HK-2 (cell line): Measurements from ENCODE around the gene EDNRB.
"Not testable (repeated sequence)": the region's sequence is repeated elsewhere in the genome, so short reads cannot be mapped to it uniquely, and the experiment has no call there.

Experiments used
- DNase-seq: peaks from one replicate; pipeline ENCODE4 v3.0.0-alpha.2; 2018; ENCODE audit not compliant: unreplicated experiment

The EDNRB gene

DNA sequence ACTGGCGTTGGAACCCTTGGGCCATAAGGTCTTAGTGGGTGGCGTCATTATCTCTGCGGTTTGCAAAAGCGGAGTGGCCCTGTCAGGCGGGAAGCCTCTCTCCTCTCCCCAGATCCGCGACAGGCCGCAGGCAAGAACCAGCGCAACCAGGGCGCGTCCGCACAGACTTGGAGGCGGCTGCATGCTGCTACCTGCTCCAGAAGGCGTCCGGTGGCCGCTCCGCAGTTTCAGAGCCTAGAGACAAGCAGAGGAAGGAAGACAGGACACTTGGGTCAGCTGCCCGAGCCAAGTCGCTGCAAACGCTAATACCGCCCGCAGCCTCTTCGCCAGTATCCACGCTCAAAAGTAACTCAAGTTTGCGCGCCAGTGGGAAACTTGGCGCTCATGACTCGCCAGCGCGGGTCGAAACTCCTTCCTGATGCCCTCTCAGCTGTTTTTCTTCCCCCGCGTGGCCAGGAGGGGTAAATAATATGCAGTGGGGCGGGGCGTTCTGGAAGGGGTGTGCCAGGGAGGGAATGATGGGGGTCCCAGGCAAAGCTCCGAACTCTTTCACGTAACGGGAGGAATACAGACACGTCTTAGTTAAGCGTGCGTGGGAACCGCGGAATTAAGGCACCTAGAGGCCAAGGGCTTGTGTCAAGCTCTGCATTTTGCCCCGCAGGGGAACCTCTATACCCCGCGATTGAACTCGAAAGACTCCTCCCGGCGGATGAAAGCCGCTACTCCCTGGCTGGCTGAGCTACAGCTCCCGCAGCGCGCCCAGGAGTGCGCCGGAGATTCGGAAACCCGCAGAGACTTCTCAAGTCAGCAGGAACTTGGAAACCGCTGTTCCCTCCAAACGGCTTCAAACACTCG is at the start of gene EDNRB:
Gene EDNRB (minus strand): TSS at position 441 of the 855 bp plus-strand sequence. CDS start 258 bp downstream, at position 183.
- no peak for DNase-seq

DNA sequence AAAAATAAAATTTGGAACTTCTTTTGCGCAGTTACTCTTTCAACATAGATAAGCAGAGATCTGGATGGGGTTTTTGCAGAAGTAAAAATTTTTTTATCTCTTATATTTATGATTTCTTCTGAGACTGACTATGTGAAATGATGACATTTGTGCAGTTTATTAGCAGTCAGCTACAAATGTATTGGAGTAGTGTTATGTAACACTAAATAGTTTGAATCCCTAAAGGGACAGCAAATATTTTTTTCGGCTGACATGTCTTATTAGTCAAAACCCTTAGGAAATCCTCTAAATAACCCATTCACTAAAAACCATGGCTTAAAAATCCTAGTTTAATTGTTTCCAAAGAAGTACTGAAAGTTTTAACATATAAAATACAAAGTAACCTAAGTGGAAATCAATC is 48.0 kb upstream of the EDNRB start:
- no peak for DNase-seq

DNA sequence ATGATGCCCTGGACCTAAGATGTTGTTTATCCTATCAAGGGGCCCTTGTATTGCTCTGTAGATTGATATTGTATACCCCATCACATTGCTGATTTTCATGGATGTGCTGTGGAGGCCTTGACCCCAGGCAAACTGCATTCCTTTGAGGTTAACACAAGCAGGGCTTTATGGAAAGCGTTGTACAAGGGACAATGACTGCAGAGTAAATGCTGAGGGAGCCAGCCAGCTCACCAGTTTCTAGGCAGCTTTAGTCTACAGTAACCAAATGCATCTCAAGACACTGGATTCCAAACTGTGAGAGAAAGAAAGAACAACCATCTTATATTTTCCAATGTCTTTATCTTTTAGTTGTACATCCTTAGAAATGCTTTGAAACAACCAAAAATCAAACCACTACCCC is 34.1 kb upstream of the EDNRB start:
- DNase-seq, result no peak

DNA sequence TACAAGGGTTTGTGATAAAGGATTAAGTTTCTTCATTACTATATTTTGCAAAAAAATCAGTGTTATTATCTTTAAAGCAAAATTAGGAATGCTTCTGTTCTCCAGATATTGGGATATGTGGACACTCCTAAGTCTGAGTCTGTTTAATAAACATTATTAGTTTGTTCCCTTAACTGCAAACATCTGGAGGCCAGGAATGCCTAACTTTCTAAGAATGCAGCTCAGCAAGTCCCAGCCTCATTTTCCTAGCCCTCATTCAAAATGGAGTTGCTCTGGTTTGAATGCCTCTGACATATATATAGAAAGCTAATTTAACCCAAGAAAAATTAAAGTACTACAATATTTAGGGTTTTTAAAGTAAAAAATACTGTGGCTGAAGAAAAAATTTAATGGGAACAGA is 33.6 kb upstream of the EDNRB start:
- DNase-seq, result no peak

DNA sequence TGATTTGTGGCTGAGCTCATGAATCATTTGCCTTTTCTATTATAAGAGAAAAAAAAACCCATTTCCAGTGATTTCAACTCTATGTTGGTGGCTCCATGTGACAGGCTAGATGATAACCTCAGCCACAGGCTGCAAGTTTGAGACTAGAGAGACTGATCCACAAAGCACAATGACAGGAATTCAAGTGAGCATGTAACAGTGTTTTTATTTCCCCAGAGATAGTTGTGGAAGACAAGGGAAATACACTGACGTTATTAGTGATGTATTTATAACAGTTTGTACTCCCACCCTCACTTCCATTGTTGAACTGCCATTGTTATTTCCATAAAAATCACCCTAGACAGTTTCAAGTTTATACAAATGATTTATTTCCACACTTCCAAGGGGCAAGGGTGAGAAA is 27.9 kb upstream of the EDNRB start:
- DNase-seq, result no peak

DNA sequence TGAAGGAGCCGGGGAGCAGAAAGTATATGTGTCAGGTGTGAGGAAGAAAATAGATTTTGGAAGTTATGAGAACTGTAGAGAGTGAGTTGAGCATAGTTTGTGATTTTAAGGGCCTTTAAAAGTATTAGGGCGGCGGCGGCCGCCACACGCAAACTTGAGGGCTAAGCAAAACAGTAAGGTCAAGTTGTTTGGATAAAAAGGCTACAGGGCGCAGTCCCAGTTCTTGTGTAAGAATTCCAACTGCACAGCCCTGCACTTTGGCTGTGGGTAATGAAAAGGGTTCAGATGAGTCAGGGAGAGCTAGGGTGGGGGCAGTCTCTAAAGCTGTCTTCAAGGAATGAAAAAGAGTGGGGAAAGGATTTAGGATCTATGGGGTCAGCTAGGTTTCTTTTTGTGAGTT is 16.4 kb upstream of the EDNRB start:
- not testable (repeated sequence) for DNase-seq

DNA sequence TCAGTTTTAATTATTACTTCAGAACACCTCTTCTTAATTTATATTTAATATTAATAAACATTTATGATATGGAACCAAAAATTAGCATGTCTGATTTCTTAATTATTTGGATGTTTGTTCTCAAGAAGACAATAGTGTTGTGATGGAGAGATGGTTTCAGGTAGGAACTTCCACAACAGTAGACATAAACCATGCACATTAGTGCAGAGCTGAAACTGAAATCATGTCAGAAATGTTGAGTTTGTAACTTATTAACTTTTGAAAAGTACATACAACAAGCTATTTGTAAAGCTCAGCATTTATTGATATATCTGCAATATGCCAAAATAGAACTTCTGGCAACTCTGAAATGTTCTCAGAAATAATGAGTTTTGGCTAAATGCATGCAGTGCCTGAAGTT is 11.8 kb upstream of the EDNRB start:
- DNase-seq, result no peak

DNA sequence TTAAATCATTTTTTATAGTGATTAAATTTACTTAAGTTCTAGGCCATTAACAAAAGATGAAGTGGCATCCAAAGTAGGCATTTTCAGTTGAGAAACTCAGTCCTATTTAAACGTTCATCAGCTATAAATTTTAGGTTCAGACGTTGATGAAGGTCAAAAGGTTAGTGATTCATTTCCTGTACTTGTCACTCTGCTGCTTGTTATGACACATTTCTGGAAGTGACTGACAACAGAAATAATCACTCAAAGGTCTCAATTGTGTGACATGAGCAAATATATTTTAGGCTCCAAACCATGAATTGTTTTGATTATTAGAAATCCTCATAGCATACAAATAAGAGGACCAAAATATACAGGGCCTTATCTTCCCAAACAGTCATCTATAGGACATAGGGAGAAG is 10.3 kb upstream of the EDNRB start:
- DNase-seq, result no peak

DNA sequence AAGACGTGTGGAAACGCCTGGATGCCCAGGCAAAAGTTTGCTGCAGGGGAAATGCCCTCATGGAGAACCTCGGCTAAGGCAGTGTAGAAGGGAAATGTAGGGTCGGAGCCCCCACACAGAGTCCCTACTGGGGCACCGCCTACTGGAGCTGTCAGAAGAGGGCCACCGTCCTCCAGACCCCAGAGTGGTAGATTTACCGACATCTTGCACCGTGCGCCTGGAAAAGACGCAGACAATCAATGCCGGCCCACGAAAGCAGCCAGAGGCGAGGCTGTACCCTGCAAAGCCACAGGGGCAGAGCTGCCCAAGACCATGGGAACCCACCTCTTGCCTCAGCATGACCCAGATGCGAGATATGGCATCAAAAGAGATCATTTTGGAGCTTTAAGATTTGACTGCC is 7.0 kb upstream of the EDNRB start:
- DNase-seq, result no peak

DNA sequence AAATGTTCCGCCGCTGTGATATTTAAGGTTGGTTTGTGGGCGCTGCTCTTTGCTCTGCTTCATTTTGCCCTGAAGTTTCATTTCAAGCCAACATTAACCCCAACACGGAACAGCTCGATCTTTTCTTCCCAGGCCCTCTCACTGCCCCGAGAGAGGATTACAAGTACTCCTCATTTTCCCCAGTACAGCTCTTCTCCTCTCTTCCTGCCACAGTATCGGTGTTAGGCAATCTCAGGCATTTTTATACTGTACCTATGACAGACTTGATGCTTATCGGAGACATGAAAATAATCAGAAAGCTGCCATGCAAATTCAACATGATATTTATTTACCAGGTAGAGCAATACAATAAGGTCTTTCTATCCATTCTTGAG is 1.3 kb upstream of the EDNRB start:
- no peak for DNase-seq

DNA sequence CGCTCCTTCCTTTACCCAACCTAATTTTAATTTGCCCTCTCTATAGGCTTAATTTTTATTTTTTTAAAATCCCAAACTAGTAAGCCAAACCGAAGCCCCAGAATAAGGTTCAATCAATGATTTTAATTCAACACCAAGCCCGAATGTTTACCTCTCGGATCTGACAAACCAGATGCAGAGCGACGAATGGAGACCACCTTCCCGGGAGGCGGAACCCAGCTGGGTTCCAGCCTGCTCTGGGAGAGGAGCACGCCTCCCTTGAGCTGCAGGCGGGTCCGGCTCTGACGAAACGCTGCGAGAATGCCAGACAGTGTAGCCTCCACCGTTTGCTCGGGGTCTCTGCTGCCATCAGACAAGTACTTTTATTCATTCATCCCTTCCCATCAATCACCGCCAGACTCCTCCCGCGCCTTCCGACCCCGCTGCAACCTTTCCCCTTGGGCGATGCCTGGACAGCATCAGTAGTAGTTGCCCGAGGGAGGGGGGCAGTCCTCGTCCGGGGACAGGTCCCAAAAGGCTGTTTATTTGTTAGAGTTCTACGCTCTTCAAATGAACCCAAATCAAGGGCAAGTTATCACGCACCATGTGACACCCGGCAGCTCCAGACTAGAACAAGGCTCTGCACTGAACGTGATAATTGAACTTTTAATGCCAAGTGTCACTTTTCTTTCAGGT is 752 bp upstream of the EDNRB start:
- DNase-seq, result no peak

DNA sequence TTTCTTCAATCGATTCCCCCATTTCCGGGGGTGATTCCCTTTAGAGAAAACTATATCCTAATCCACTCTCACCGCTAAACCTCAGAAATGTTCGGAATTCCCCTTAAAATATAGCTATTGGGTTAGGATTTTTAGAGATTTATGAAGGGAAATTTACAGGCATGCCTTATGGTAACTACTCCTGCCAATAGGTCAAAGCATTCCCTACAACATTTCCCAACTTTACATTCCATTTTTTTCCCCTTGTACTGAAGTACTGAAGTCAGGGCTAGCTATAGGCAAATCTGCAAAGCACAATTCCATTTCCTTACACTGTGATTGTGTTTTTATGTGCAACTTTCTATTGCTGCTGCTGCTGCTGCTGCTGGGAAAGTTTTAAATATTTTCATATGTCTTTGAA is 2.1 kb downstream of the EDNRB start:
- DNase-seq, result no peak

DNA sequence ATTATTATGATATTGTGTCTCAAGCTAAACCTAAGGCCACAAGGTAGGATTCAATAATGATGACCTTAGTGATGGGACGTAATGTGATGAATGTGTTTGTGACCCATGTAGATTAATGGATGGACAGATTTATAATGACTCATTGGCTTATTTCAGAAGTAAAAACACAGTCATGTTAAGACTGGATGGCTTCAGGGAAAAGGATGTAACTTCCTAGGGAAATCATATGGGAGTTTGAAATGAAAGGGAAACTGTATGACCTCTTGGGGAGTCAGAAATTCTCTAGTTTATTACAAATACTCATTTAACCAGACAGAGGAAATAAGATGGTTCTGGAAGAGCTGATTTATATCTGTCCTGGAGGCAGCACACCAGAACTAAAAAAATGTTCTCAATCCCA is 2.9 kb downstream of the EDNRB start:
- DNase-seq, result no peak

DNA sequence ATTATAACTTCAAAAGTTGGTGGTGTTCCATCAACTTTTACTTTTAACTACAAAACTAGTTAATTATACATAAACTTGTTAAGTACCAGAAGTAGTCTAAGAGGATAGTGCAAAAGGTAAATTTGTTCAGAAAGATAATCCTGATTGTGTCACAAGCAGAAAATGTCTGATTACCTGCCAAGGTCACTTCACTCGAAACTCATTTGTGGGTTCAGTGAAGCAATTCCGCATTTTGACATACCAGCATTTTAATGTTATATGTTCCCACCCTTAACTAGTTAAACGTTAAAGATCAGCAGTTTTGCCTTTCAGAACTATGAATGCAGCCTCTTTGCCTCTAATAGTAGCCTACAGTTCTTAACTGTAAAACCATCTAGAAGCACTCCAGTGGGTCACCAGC is 5.6 kb downstream of the EDNRB start:
- no peak for DNase-seq

DNA sequence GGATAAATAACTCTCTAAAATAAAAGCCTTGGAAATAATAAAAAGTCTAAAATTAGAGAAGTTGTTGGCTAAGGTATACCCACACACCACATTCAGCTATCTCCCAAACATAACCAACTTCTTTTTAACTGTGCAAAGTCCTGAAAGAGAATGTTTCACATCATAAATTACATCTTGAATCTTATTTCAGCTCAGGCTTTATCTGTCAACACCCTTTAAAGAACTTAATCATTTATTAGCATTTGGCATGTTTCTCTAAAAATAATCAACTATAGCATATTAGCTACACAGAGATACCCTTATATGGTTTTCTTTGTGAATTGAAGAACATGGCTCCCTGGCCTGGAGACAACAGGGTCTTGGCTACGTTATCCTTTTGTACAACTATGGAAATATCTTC is 6.9 kb downstream of the EDNRB start:
- DNase-seq, result no peak

DNA sequence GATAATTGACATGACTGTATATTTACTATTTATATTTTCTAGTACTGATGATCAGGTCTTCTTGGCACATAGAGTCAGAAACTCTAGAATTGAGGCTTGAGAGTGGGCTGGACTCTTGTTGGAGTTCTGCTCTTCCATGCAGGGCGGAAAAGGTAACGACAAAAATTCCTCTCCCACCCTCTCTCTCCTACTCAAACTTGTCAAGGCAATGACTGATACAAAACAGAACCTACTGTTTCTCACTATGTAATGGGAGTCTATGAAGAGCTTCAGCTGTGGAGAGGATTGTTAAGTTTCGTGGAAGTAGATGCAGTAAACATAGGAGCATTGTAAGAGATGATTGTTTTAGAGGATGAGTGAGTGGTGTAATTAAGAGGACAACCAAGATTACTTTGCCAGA is 8.8 kb downstream of the EDNRB start:
- DNase-seq, result no peak

DNA sequence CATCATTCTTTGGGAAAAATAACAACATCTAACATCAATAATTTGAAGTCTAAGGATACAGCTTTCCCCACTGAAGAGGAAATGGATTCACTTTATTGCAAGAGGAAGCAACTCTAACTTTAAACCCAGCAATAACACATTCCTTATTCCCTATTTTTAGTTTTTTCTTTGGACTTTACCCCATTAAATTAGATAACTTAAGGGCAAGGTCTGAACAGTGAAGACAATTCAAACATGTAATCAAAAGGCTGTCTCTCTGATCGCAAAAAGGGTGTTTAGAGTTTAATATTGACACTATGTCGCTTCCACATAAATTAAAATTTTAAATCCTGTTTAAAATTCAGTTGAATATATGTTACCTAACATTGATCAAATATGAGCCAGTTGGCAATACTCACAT is 10.1 kb downstream of the EDNRB start:
- no peak for DNase-seq

DNA sequence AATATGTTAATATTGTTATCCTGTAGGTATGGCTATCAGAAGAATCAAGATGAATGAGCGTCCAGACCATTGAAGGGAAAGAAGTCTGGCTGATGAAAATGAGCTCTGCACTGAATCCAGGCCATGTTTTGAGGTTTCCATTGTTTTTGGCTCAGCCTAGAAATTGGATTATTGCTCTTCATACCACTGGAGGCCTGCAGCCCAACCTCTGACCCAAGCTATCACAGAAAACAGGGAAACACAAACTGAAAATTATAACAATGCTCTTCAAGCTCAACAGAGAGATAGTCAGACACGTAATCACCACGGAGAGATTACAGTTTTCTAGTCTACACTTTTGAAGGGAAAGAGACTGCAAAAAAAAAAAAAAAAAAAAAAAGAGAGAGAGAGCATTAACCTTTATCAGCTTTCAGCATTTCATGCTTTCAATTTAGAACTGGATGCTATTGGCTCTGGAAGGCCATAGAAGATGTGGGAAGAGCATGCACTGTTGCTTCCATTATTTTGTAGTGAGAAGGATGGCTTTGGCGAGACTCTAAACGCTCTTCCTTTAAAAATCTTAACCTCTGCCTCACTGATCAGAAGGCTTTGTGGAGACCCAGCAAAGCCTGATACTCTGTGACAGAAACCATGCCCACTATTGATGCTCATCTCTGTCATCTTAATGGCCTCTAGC is 10.8 kb downstream of the EDNRB start:
- no peak for DNase-seq

DNA sequence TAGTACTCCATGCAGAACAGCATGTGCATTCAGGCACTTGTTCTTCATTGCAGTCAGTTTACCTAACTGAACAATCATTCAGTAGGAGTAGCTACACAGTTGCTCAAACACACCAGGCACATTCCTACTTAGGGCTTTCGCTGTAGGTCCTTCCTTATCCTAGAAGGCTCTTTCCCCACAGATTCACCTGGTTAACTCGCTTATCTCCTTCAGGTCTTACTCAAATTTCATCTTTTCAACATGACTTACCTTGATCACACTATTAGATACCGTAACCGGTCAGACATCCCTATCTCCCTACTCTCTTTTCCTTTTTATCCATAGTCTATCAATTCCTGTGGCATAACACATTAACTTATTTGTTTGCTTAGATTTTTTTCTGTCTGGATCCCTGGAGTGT is 14.6 kb downstream of the EDNRB start:
- no peak for DNase-seq

DNA sequence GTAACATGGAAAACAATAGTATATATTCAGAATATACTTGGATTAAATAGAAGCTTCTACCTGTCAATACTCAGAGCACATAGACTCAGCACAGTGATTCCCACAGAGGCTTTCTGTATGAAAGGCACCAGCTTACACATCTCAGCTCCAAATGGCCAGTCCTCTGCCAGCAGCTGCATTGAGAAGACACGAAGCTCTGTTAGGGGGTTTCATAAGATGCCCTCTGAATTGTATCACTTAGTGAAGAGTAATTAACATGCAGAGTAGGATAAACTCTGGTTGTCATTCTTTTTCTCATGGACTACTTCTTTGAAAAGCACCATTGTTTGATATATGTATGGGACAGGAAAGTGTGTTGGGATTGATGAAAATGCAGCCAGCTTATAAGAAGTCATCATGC is 15.2 kb downstream of the EDNRB start:
- DNase-seq, result no peak

DNA sequence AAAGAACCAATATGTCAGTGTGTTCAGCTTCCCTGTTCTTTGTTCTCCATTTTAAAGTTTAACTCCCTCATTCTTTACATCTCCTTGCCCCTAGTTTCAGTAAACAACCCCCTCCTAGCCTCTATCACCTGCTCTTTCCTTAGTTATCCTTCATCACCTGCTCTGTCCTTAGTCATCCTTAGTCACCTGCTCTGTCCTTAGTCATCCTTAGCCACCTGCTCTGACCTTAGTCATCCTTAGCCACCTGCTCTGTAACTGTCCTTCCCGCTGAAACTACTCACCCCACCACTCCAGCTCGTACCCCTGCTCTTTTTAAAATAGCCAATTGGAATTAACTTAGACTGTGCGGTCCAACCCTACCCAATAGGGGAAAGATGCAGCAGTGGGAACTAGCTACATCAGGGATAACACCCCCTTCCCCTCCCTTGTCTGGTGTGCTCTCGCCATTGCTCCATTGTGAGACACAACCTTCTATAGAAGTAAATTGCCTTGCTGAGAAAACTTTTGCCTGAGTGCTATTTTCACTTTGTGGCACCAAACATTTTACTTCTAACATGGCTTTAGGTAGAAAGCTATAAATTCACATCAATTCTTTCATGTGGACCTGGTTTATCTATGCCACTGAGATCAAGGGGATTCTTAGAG is 16.2 kb downstream of the EDNRB start:
- DNase-seq, result no peak

DNA sequence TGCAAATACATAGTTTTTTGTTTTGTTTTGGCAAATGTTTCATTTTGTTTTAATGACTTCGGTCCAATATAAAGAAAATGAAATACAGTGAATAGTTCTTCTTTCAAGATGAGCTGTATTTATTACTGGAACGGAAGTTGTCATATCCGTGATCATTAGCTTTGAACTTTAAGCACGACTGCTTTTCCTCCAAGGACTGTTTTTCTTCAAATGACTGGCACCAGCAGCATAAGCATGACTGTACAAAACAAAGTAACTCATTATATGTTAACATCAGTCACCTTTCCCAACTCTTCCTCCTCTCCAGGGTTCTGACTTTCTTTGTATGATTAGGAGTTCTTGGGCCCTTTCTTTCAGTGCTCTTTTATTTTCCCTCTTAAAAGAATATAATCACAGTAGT is 20.5 kb downstream of the EDNRB start:
- DNase-seq, result no peak

DNA sequence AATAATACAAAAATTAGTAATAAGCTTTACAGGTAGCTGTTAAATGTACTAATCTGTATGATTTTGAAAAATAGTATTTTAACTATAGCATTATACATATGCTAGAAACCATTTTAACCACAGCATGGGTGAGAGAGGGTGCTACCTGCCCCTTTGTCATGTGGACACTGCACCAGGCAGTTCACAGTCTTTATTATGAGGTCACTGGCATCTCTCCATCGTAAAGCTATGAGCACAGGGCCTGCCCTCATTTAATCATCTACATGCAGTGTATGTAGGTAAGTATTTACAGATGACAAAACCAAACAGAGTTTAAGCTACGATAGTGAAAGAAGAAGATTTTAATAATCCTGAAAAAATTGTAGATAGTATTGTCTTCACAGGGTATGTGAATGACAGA is 21.7 kb downstream of the EDNRB start:
- no peak for DNase-seq
